PC-3 (cell line): ENCODE data around the gene ABTB2.

ENCODE experiments used
- CTCF ChIP-seq: fragments of 300-600 bp; sonication (generic); conservative IDR thresholded peaks from 2 replicates; pipeline ENCODE4 v1.5.1; 2017; ENCODE audit warnings: antibody characterized with exemption, low read depth, mild to moderate bottlenecking, low read length
- EZH2 ChIP-seq: fragments of 300-600 bp; sonication (generic); IDR thresholded peaks from one replicate; pipeline ENCODE4 v1.6.1; 2017; ENCODE audit warnings: antibody characterized with exemption, mild to moderate bottlenecking, low read length; ENCODE audit not compliant: unreplicated experiment
- EZH2phosphoT487 ChIP-seq: fragments of 300-600 bp; sonication (generic); IDR thresholded peaks from 2 replicates; pipeline ENCODE4 v1.6.1; 2018; ENCODE audit warnings: mild to moderate bottlenecking, antibody characterized with exemption, low read length, borderline replicate concordance

- TF ChIP-seq CTCF (no peak), EZH2 (no peak), EZH2phosphoT487 (no peak)
These were observed 38.2 kb upstream of the ABTB2 start for GRCh38 chr11:34395916-34396550.
